ENCODE measurements around the gene PRPH.
"Not testable (repeated sequence)": the region's sequence is repeated elsewhere in the genome, so short reads cannot be mapped to it uniquely, and the experiment has no call there.

PRPH gene
- 0 reads per million in 3 donors for total RNA-seq

DNA sequence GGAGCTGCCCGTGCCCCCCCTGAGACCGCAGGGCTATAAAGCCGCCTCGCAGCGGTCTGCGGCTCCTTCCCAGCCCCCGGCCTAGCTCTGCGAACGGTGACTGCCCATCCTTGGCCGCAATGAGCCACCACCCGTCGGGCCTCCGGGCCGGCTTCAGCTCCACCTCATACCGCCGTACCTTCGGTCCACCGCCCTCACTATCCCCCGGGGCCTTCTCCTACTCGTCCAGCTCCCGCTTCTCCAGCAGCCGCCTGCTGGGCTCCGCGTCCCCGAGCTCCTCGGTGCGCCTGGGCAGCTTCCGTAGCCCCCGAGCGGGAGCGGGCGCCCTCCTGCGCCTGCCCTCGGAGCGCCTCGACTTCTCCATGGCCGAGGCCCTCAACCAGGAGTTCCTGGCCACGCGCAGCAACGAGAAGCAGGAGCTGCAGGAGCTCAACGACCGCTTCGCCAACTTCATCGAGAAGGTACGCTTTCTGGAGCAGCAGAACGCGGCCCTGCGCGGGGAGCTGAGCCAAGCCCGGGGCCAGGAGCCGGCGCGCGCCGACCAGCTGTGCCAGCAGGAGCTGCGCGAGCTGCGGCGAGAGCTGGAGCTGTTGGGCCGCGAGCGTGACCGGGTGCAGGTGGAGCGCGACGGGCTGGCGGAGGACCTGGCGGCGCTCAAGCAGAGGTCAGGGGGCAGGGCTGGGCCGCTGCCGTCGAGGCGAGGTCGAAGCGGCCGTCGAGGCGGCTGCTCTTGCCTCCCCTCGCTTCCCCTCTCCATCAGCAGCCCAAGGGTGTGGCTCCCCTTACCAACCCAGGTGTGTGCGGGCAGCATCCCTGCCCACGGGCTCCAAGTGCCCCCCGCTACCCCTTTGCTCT is at the start of gene PRPH:
TSS of gene PRPH (plus strand) at position 66 of the 855 bp plus-strand sequence. CDS start at position 120, 54 bp downstream.
- H3K36me3 ChIP-seq (ENCODE audit: control insufficient read depth, insufficient read depth, low read length) = no peaks in the 10 kb centered on the region
- no peak within 1 kb of the TSS for H3K4me3 ChIP-seq (ENCODE audit: insufficient read depth, low read depth, low read length, poor library complexity, severe bottlenecking)
- H3K4me1 ChIP-seq (ENCODE audit: control insufficient read depth, insufficient read depth, low read length, poor library complexity, severe bottlenecking) = peaks cover 20% of the 10 kb centered on the region
- H3K27ac ChIP-seq (ENCODE audit: insufficient read depth, low read length, poor library complexity, severe bottlenecking) = no peak within 1 kb of the TSS
- no peaks in the 10 kb centered on the region for H3K9me3 ChIP-seq (ENCODE audit: control insufficient read depth, low read length)
- DNase-seq = no peak
- H3K27me3 ChIP-seq (replicated peaks; ENCODE audit: control insufficient read depth, insufficient read depth, low read length, poor library complexity, severe bottlenecking) = peaks cover 43% of the 10 kb centered on the region

DNA sequence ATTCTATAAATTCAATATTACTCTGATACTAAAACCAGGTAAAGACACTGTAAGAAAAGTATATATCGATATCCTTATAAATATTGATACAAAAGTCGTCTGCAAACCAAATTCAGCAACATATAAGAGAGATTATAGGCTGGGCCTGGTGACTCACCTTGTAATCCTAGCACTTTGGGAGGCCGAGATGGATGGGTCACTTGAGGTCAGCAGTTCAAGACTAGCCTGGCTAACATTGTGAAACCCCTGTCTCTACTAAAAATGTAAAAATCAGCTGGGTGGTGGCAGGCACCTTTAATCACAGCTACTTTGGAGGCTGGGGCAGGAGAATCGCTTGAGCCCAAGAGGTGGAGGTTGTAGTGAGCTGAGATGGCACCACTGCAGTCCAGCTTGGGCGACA is 43.6 kb upstream of the PRPH start:
- Histone ChIP-seq H3K4me3 (ENCODE audit: insufficient read depth, low read depth, low read length, poor library complexity, severe bottlenecking) (no peak overlapping the region), H3K9me3 (ENCODE audit: control insufficient read depth, low read length) (no peaks in the 10 kb centered on the region), H3K27ac (ENCODE audit: insufficient read depth, low read length, poor library complexity, severe bottlenecking) (no peak overlapping the region), H3K27me3 (replicated peaks; ENCODE audit: control insufficient read depth, insufficient read depth, low read length, poor library complexity, severe bottlenecking) (no peaks in the 10 kb centered on the region), H3K4me1 (ENCODE audit: control insufficient read depth, insufficient read depth, low read length, poor library complexity, severe bottlenecking) (no peaks in the 10 kb centered on the region), H3K36me3 (ENCODE audit: control insufficient read depth, insufficient read depth, low read length) (no peaks in the 10 kb centered on the region)
- no peak for DNase-seq

GRCh38 chr12:49253033-49253623 is 41.8 kb upstream of the PRPH start:
- Histone ChIP-seq H3K4me3 (ENCODE audit: insufficient read depth, low read depth, low read length, poor library complexity, severe bottlenecking) (no peak overlapping the region), H3K4me1 (ENCODE audit: control insufficient read depth, insufficient read depth, low read length, poor library complexity, severe bottlenecking) (no peaks in the 10 kb centered on the region), H3K27ac (ENCODE audit: insufficient read depth, low read length, poor library complexity, severe bottlenecking) (no peak overlapping the region), H3K36me3 (ENCODE audit: control insufficient read depth, insufficient read depth, low read length) (no peaks in the 10 kb centered on the region), H3K27me3 (replicated peaks; ENCODE audit: control insufficient read depth, insufficient read depth, low read length, poor library complexity, severe bottlenecking) (no peaks in the 10 kb centered on the region), H3K9me3 (ENCODE audit: control insufficient read depth, low read length) (no peaks in the 10 kb centered on the region)
- DNase-seq = no peak

DNA sequence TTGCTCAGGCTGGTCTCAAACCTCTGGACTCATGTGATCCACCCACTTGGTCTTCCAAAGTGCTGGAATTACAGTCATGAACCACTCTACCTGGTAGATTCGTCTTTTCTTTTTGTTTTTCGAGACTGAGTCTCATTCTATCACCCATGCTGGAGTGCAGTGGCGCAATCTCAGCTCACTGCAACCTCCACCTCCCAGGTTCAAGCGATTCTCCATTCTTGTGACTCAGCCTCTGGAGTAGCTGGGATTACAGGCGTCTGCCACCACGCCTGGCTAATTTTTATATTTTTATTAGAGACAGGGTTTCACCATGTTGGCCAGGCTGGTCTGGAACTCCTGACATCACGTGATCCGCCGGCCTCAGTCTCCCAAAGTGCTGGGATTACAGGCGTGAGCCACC is 39.5 kb upstream of the PRPH start:
- not testable (repeated sequence) for H3K27ac ChIP-seq (ENCODE audit: insufficient read depth, low read length, poor library complexity, severe bottlenecking); H3K36me3 ChIP-seq (ENCODE audit: control insufficient read depth, insufficient read depth, low read length); DNase-seq; H3K4me3 ChIP-seq (ENCODE audit: insufficient read depth, low read depth, low read length, poor library complexity, severe bottlenecking); H3K27me3 ChIP-seq (replicated peaks; ENCODE audit: control insufficient read depth, insufficient read depth, low read length, poor library complexity, severe bottlenecking); H3K4me1 ChIP-seq (ENCODE audit: control insufficient read depth, insufficient read depth, low read length, poor library complexity, severe bottlenecking); H3K9me3 ChIP-seq (ENCODE audit: control insufficient read depth, low read length)

- Histone ChIP-seq H3K36me3 (ENCODE audit: control insufficient read depth, insufficient read depth, low read length) (no peaks in the 10 kb centered on the region), H3K27me3 (replicated peaks; ENCODE audit: control insufficient read depth, insufficient read depth, low read length, poor library complexity, severe bottlenecking) (no peaks in the 10 kb centered on the region), H3K4me1 (ENCODE audit: control insufficient read depth, insufficient read depth, low read length, poor library complexity, severe bottlenecking) (no peaks in the 10 kb centered on the region), H3K4me3 (ENCODE audit: insufficient read depth, low read depth, low read length, poor library complexity, severe bottlenecking) (no peak overlapping the region), H3K27ac (ENCODE audit: insufficient read depth, low read length, poor library complexity, severe bottlenecking) (no peak overlapping the region), H3K9me3 (ENCODE audit: control insufficient read depth, low read length) (no peaks in the 10 kb centered on the region)
- DNase-seq = no peak
Observed at GRCh38 chr12:49255857-49256637, 38.9 kb upstream of the PRPH start.

DNA sequence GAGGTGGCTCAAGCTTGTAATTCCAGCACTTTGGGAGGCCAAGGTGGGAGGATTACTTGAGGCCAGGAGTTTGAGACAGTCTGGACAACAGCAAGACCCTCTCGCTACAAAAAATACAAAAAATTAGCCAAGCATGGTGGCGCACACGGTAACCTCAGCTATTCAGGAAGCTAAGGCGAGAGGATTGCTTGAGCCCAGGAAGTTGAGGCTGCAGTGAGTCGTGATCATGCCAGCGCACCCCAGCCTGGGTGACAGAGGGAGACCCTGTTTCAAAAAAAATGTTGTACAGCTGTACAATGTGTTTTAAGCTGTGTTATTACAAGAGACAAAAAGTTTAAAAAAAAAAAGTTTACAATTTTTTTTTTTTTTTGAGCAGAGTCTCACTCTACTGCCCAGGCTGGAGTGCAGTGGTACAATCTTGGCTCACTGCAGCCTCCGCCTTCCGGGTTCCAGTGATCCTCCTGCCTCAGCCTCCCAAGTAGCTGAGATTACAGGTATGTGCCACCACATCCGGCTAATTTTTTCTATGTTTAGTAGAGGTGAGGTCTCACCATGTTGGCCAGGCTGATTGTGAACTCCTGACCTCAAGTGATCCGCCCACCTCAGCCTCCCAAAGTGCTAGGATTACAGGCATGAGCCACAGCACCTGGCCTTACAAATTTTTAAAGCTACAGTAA is 37.3 kb upstream of the PRPH start:
- H3K4me3 ChIP-seq (ENCODE audit: insufficient read depth, low read depth, low read length, poor library complexity, severe bottlenecking); H3K4me1 ChIP-seq (ENCODE audit: control insufficient read depth, insufficient read depth, low read length, poor library complexity, severe bottlenecking); H3K27ac ChIP-seq (ENCODE audit: insufficient read depth, low read length, poor library complexity, severe bottlenecking); H3K36me3 ChIP-seq (ENCODE audit: control insufficient read depth, insufficient read depth, low read length); H3K27me3 ChIP-seq (replicated peaks; ENCODE audit: control insufficient read depth, insufficient read depth, low read length, poor library complexity, severe bottlenecking); H3K9me3 ChIP-seq (ENCODE audit: control insufficient read depth, low read length); DNase-seq: not testable (repeated sequence)

- no peaks in the 10 kb centered on the region for H3K36me3 ChIP-seq (ENCODE audit: control insufficient read depth, insufficient read depth, low read length)
- no peak overlapping the region for H3K4me3 ChIP-seq (ENCODE audit: insufficient read depth, low read depth, low read length, poor library complexity, severe bottlenecking)
- no peak for DNase-seq
- H3K9me3 ChIP-seq (ENCODE audit: control insufficient read depth, low read length) = no peaks in the 10 kb centered on the region
- H3K27ac ChIP-seq (ENCODE audit: insufficient read depth, low read length, poor library complexity, severe bottlenecking) = no peak overlapping the region
- peaks cover 3% of the 10 kb centered on the region for H3K4me1 ChIP-seq (ENCODE audit: control insufficient read depth, insufficient read depth, low read length, poor library complexity, severe bottlenecking)
- H3K27me3 ChIP-seq (replicated peaks; ENCODE audit: control insufficient read depth, insufficient read depth, low read length, poor library complexity, severe bottlenecking) = no peaks in the 10 kb centered on the region
Observed at GRCh38 chr12:49259452-49259851, 35.5 kb upstream of the PRPH start.

GRCh38 chr12:49260166-49260565 is 34.8 kb upstream of the PRPH start:
- H3K27me3 ChIP-seq (replicated peaks; ENCODE audit: control insufficient read depth, insufficient read depth, low read length, poor library complexity, severe bottlenecking) = no peaks in the 10 kb centered on the region
- no peak overlapping the region for H3K4me3 ChIP-seq (ENCODE audit: insufficient read depth, low read depth, low read length, poor library complexity, severe bottlenecking)
- peaks cover 8% of the 10 kb centered on the region for H3K4me1 ChIP-seq (ENCODE audit: control insufficient read depth, insufficient read depth, low read length, poor library complexity, severe bottlenecking)
- no peak for DNase-seq
- H3K36me3 ChIP-seq (ENCODE audit: control insufficient read depth, insufficient read depth, low read length) = no peaks in the 10 kb centered on the region
- no peaks in the 10 kb centered on the region for H3K9me3 ChIP-seq (ENCODE audit: control insufficient read depth, low read length)
- H3K27ac ChIP-seq (ENCODE audit: insufficient read depth, low read length, poor library complexity, severe bottlenecking) = no peak overlapping the region

GRCh38 chr12:49260571-49261363 is 34.2 kb upstream of the PRPH start:
- H3K27me3 ChIP-seq (replicated peaks; ENCODE audit: control insufficient read depth, insufficient read depth, low read length, poor library complexity, severe bottlenecking) = no peaks in the 10 kb centered on the region
- H3K27ac ChIP-seq (ENCODE audit: insufficient read depth, low read length, poor library complexity, severe bottlenecking) = no peak overlapping the region
- no peak overlapping the region for H3K4me3 ChIP-seq (ENCODE audit: insufficient read depth, low read depth, low read length, poor library complexity, severe bottlenecking)
- H3K4me1 ChIP-seq (ENCODE audit: control insufficient read depth, insufficient read depth, low read length, poor library complexity, severe bottlenecking) = peaks cover 11% of the 10 kb centered on the region
- H3K9me3 ChIP-seq (ENCODE audit: control insufficient read depth, low read length) = no peaks in the 10 kb centered on the region
- DNase-seq = no peak
- no peaks in the 10 kb centered on the region for H3K36me3 ChIP-seq (ENCODE audit: control insufficient read depth, insufficient read depth, low read length)
